ENCODE data around the gene HRH1.
"Not testable (repeated sequence)": the region's sequence is repeated elsewhere in the genome, so short reads cannot be mapped to it uniquely, and the experiment has no call there.

The HRH1 gene

GRCh38 chr3:11140713-11141104 lies 13.6 kb upstream of the HRH1 start:
- no peak for DNase-seq (ENCODE audit: low read depth in 3 of 3)

- DNase-seq (ENCODE audit: low read depth in 3 of 3) = no peak
These were observed 10.8 kb upstream of the HRH1 start for GRCh38 chr3:11143476-11143875.

- DNase-seq (ENCODE audit: low read depth in 3 of 3) = no peak
These were observed 9.3 kb upstream of the HRH1 start for GRCh38 chr3:11144996-11145395.

GRCh38 chr3:11145888-11146287 lies 8.4 kb upstream of the HRH1 start:
- no peak for DNase-seq (ENCODE audit: low read depth in 3 of 3)

- no peak for DNase-seq (ENCODE audit: low read depth in 3 of 3)
These were observed 7.3 kb upstream of the HRH1 start for GRCh38 chr3:11146773-11147660.

- DNase-seq (ENCODE audit: low read depth in 3 of 3) = no peak
These were observed 4.0 kb upstream of the HRH1 start for GRCh38 chr3:11150256-11150655.

- DNase-seq (ENCODE audit: low read depth in 3 of 3) = no peak
These were observed 2.0 kb upstream of the HRH1 start for GRCh38 chr3:11152301-11152700.

GRCh38 chr3:11154953-11155325 lies 646 bp downstream of the HRH1 start:
- DNase-seq (ENCODE audit: low read depth in 3 of 3) = no peak

- no peak for DNase-seq (ENCODE audit: low read depth in 3 of 3)
These were observed 1.2 kb downstream of the HRH1 start for GRCh38 chr3:11155341-11156025.

GRCh38 chr3:11156026-11156410 lies 1.7 kb downstream of the HRH1 start:
- DNase-seq (ENCODE audit: low read depth in 3 of 3) = no peak

- DNase-seq (ENCODE audit: low read depth in 3 of 3) = no peak
These were observed 3.1 kb downstream of the HRH1 start for GRCh38 chr3:11157421-11157820.

- no peak for DNase-seq (ENCODE audit: low read depth in 3 of 3)
These were observed 5.2 kb downstream of the HRH1 start for GRCh38 chr3:11159421-11159904.

- no peak for DNase-seq (ENCODE audit: low read depth in 3 of 3)
These were observed 7.4 kb downstream of the HRH1 start for GRCh38 chr3:11161666-11162065.

- DNase-seq (ENCODE audit: low read depth in 3 of 3) = no peak
These were observed 8.4 kb downstream of the HRH1 start for GRCh38 chr3:11162401-11163345.

- no peak for DNase-seq (ENCODE audit: low read depth in 3 of 3)
These were observed 10.3 kb downstream of the HRH1 start for GRCh38 chr3:11164607-11165006.

GRCh38 chr3:11165476-11165875 lies 11.2 kb downstream of the HRH1 start:
- DNase-seq (ENCODE audit: low read depth in 3 of 3) = no peak

- not testable (repeated sequence) for DNase-seq (ENCODE audit: low read depth in 3 of 3)
These were observed 12.6 kb downstream of the HRH1 start for GRCh38 chr3:11166807-11167400.

- no peak for DNase-seq (ENCODE audit: low read depth in 3 of 3)
These were observed 13.3 kb downstream of the HRH1 start for GRCh38 chr3:11167590-11167989.

- DNase-seq (ENCODE audit: low read depth in 3 of 3) = no peak
These were observed 14.1 kb downstream of the HRH1 start for GRCh38 chr3:11168406-11168805.

- DNase-seq (ENCODE audit: low read depth in 3 of 3) = no peak
These were observed 14.8 kb downstream of the HRH1 start for GRCh38 chr3:11168881-11169805.

Measured in stimulated activated CD4-positive, alpha-beta T cell treated with anti-CD3 and anti-CD28 coated beads, TNF-alpha, amount 100 ng/mL, for 4 hours (primary cell).